B cell (primary cell): Measurements from ENCODE around the gene JPH3. TPM values are rescaled to one million over a fixed set of nuclear protein-coding genes. Genes with fewer than 3 reads are reported as not detected.

Experiments used
- ATAC-seq: fragments of 200-7000 bp; cut with Tn5 transposase; one replicate; pipeline ENCODE4 v1.10.0; 2021; ENCODE audit warnings: low read depth, mild to moderate bottlenecking, moderate number of reproducible peaks, moderate library complexity
- CTCF ChIA-PET: fragments of 350-600 bp; sonication (Branson Sonifier 250); formaldehyde crosslinking; loops from one replicate; lab custom pipeline; 2021; ENCODE audit warnings: antibody characterized with exemption, inconsistent platforms; lab: Charles Lee
- POLR2A ChIA-PET: fragments of 350-600 bp; sonication (Branson Sonifier 250); formaldehyde crosslinking; loops from one replicate; lab custom pipeline; 2021; ENCODE audit warnings: antibody characterized with exemption; lab: Charles Lee
- DNase-seq: peaks from one replicate; pipeline ENCODE4 v3.0.0; 2013
- H2AFZ ChIP-seq: 2 replicates; pipeline ENCODE4 v1.6.1; 2012; ENCODE audit warnings: mild to moderate bottlenecking, low read depth, low read length; ENCODE audit not compliant: insufficient read depth, poor library complexity, severe bottlenecking
- H3K27ac ChIP-seq, 2 donors: 1 replicate in 1 of 2; 2 replicates in 1 of 2; pipeline ENCODE4 v1.5.1; 2012 to 2013; ENCODE audit warnings: low read length in 2 of 2, mild to moderate bottlenecking in 2 of 2, moderate library complexity in 1 of 2
- H3K27me3 ChIP-seq, 4 experiments: fragments of 200-600 bp in 1 of 4; sonication (generic) in 1 of 4; replicated peaks in 1 of 4; 1 replicate in 2 of 4; 2 replicates in 2 of 4; pipeline versions ENCODE4 v1.6.1 to v1.7.0; 2013 to 2016; ENCODE audit warnings: low read length in 3 of 4, mild to moderate bottlenecking in 2 of 4, mixed read lengths in 1 of 4, moderate library complexity in 1 of 4; ENCODE audit not compliant: insufficient read depth in 4 of 4, control insufficient read depth in 3 of 4; ENCODE audit errors: control extremely low read depth in 1 of 4
- H3K36me3 ChIP-seq, 2 experiments: replicated peaks in 1 of 2; 1 replicate in 1 of 2; 2 replicates in 1 of 2; pipeline versions ENCODE4 v1.6.1 to v1.7.1; 2013; ENCODE audit warnings: low read length in 1 of 2; ENCODE audit not compliant: insufficient read depth in 2 of 2, control insufficient read depth in 1 of 2; ENCODE audit errors: control extremely low read depth in 1 of 2, extremely low read depth in 1 of 2
- H3K4me1 ChIP-seq, 2 donors: fragments of 200-600 bp in 1 of 2; sonication (generic) in 1 of 2; 1 replicate in 1 of 2; 2 replicates in 1 of 2; pipeline versions ENCODE4 v1.5.1 to v1.6.1; 2013 to 2017; ENCODE audit warnings: low read length in 2 of 2; ENCODE audit not compliant: control insufficient read depth in 2 of 2, insufficient read depth in 2 of 2
- H3K4me2 ChIP-seq: replicated peaks from 2 replicates; pipeline ENCODE3; 2012; ENCODE audit warnings: mild to moderate bottlenecking, low read depth, low read length; ENCODE audit not compliant: poor library complexity, severe bottlenecking
- H3K4me3 ChIP-seq, 5 experiments: fragments of 200-600 bp in 1 of 5; sonication (generic) in 1 of 5; 1 replicate in 3 of 5; 2 replicates in 2 of 5; pipeline versions ENCODE4 v1.5.1 to v1.7.0; 2011 to 2016; ENCODE audit warnings: low read length in 4 of 5, mild to moderate bottlenecking in 4 of 5, low read depth in 2 of 5, control low read depth in 1 of 5, moderate library complexity in 1 of 5; ENCODE audit not compliant: insufficient read depth in 1 of 5; ENCODE audit errors: control extremely low read depth in 1 of 5, extremely low read depth in 1 of 5
- H3K79me2 ChIP-seq: fragments of 200-600 bp; sonication (generic); one replicate; pipeline ENCODE4 v1.6.0; 2016; ENCODE audit warnings: low read length; ENCODE audit not compliant: control insufficient read depth, insufficient read depth
- H3K9ac ChIP-seq: fragments of 200-600 bp; sonication (generic); 2 replicates; pipeline ENCODE4 v1.6.1; 2017; ENCODE audit warnings: mild to moderate bottlenecking, low read length, moderate library complexity
- H3K9me3 ChIP-seq, 3 donors: one replicate each; pipeline versions ENCODE4 v1.6.1 to v1.7.1; 2013; ENCODE audit warnings: low read length in 2 of 3; ENCODE audit not compliant: control insufficient read depth in 2 of 3, insufficient read depth in 1 of 3; ENCODE audit errors: control extremely low read depth in 1 of 3
- H4K20me1 ChIP-seq: 2 replicates; pipeline ENCODE4 v1.6.0; 2012; ENCODE audit warnings: mild to moderate bottlenecking, low read length; ENCODE audit not compliant: insufficient read depth, control insufficient read depth, poor library complexity, severe bottlenecking
- H3K27ac Mint-ChIP-seq: one replicate; pipeline ENCODE4 v1.8.0; 2021; ENCODE audit warnings: mixed read lengths
- H3K27me3 Mint-ChIP-seq: one replicate; pipeline ENCODE4 v1.8.0; 2021; ENCODE audit warnings: mixed read lengths
- H3K4me1 Mint-ChIP-seq: one replicate; pipeline ENCODE4 v1.8.0; 2021; ENCODE audit warnings: mixed read lengths
- H3K4me3 Mint-ChIP-seq: one replicate; pipeline ENCODE4 v1.8.0; 2021; ENCODE audit warnings: mixed read lengths
- H3K9me3 Mint-ChIP-seq: one replicate; pipeline ENCODE4 v1.8.0; 2022; ENCODE audit warnings: mixed read lengths; ENCODE audit not compliant: insufficient read depth
- CTCF ChIP-seq: fragments of 200-600 bp; IDR thresholded peaks from one replicate; pipeline ENCODE4 v1.8.0; 2022; ENCODE audit warnings: antibody characterized with exemption, mild to moderate bottlenecking
- EZH2 ChIP-seq: IDR thresholded peaks from 2 replicates; pipeline ENCODE4 v1.6.1; 2012; ENCODE audit warnings: borderline replicate concordance, low read depth, mild to moderate bottlenecking, moderate library complexity, low read length; ENCODE audit not compliant: insufficient read depth, poor library complexity, severe bottlenecking
- WGBS: methylation state at CpG from one replicate; pipeline ENCODE4 v1.1.5; 2013; ENCODE audit warnings: missing lambda C conversion rate; ENCODE audit not compliant: insufficient coverage; 5-methylcytosine and 5-hydroxymethylcytosine counted together
- intact Hi-C: fragments of 100-400 bp; cut with micrococcal nuclease; formaldehyde crosslinking; loops from one replicate; pipeline ENCODE4 v1.10.0; 2022
- polyA plus RNA-seq: library from polyadenylated mRNA; depleted of rRNA; stranded (reverse); fragments of >200 nt; gene quantifications from 2 replicates; pipeline ENCODE4 v1.2.3, GENCODE V29; 2012
- total RNA-seq, 2 donors: library from RNA; stranded (reverse); fragments of 120-200 nt in 1 of 2; gene quantifications; 1 replicate in 1 of 2; 2 replicates in 1 of 2; pipeline versions ENCODE4 v1.2.3 to v1.2.4, GENCODE V29; 2013 to 2022

JPH3 gene
- total and polyA plus RNA-seq, 2 donors (not counting 1 experiment from before 2014, with no cell fraction given): not detected

- ChIA-PET CTCF (interaction anchor here (2.8 to 3.5 kb wide), 2 partner anchors 83 to 216 kb away, joined by 16 to 40 read pairs; no protein-coding TSS in a partner anchor), POLR2A (no interaction called here)
- peaks cover 30% of the 10 kb centered on the region for H3K27me3 Mint-ChIP-seq
Observed at GRCh38 chr16:87552772-87553573, 49.3 kb upstream of the JPH3 start.

More at GRCh38 chr16:87552772-87553573, 49.3 kb upstream of the JPH3 start:
- no peaks in the 10 kb centered on the region for H3K79me2 ChIP-seq
- 92% methylated on average over 16 of the region's 18 CpGs for WGBS
- H3K4me1 ChIP-seq: no peaks in the 10 kb centered on the region
- H3K27ac ChIP-seq: no peak overlapping the region
- DNase-seq (no peak), ATAC-seq (no peak)
- H3K4me3 ChIP-seq: no peak overlapping the region
- Mint-ChIP-seq H3K4me3 (no peak overlapping the region), H3K9me3 (no peaks in the 10 kb centered on the region), H3K4me1 (no peaks in the 10 kb centered on the region), H3K27ac (no peak overlapping the region)
- no peaks in the 10 kb centered on the region for H4K20me1 ChIP-seq
- H3K4me2 ChIP-seq: no peak overlapping the region
- intact Hi-C loops: no loop called here
- no peak overlapping the region for H2AFZ ChIP-seq
- TF ChIP-seq EZH2 (no peak), CTCF (no peak)
- H3K36me3 ChIP-seq: no peaks in the 10 kb centered on the region
- H3K9ac ChIP-seq: no peak overlapping the region
- H3K27me3 ChIP-seq: no peaks in the 10 kb centered on the region
- no peaks in the 10 kb centered on the region for H3K9me3 ChIP-seq
